Neural progenitor cell (in vitro differentiated cells): ENCODE results near the gene CXCR4. TPM values are rescaled to one million over a fixed set of nuclear protein-coding genes. Genes with fewer than 3 reads are reported as not detected.
A peak's percentile ranks its signal among the peaks of the same experiment; 100 is the strongest.

Experiments used
- DNase-seq: peaks from one replicate; pipeline ENCODE4 v3.0.0-alpha.2; 2016; ENCODE audit warnings: low spot score
- H2AFZ ChIP-seq: fragments of 200-600 bp; sonication (generic); replicated peaks from 2 replicates; pipeline ENCODE4 v1.6.1; 2016; ENCODE audit warnings: antibody characterized with exemption
- H3F3A ChIP-seq: fragments of 200-600 bp; sonication (generic); 2 replicates; pipeline ENCODE4 v1.6.1; 2016; ENCODE audit warnings: antibody characterized with exemption, low read depth
- H3K27ac ChIP-seq: fragments of 200-600 bp; sonication (generic); 2 replicates; pipeline ENCODE4 v1.5.1; 2016; ENCODE audit warnings: mild to moderate bottlenecking
- H3K27me3 ChIP-seq: fragments of 200-600 bp; sonication (generic); 2 replicates; pipeline ENCODE4 v1.6.1; 2016; ENCODE audit warnings: mild to moderate bottlenecking, moderate library complexity
- H3K36me3 ChIP-seq: fragments of 200-600 bp; sonication (generic); 2 replicates; pipeline ENCODE4 v1.5.1; 2016
- H3K4me1 ChIP-seq: fragments of 200-600 bp; sonication (generic); 2 replicates; pipeline ENCODE4 v1.6.1; 2016; ENCODE audit warnings: mixed run types
- H3K4me2 ChIP-seq: fragments of 200-600 bp; sonication (generic); 2 replicates; pipeline ENCODE4 v1.6.1; 2016
- H3K4me3 ChIP-seq: fragments of 200-600 bp; sonication (generic); 2 replicates; pipeline ENCODE4 v1.5.1; 2016
- H3K79me2 ChIP-seq: fragments of 200-600 bp; sonication (generic); 2 replicates; pipeline ENCODE4 v1.6.1; 2016; ENCODE audit warnings: low read depth
- H3K9ac ChIP-seq: fragments of 200-600 bp; sonication (generic); 2 replicates; pipeline ENCODE4 v1.6.1; 2016
- H3K9me3 ChIP-seq: fragments of 200-600 bp; sonication (generic); 2 replicates; pipeline ENCODE4 v1.5.1; 2016; ENCODE audit warnings: low read depth
- H4K20me1 ChIP-seq: fragments of 200-600 bp; sonication (generic); 2 replicates; pipeline ENCODE4 v1.6.1; 2016; ENCODE audit warnings: low read depth
- H3K27ac Mint-ChIP-seq: 3 replicates; pipeline ENCODE4 v1.8.0; 2021; ENCODE audit warnings: mixed read lengths
- H3K27me3 Mint-ChIP-seq: 2 replicates; pipeline ENCODE4 v1.8.0; 2022; ENCODE audit warnings: low read depth, mild to moderate bottlenecking, inconsistent platforms, moderate library complexity, mixed read lengths; ENCODE audit not compliant: insufficient read depth
- H3K36me3 Mint-ChIP-seq: 3 replicates; pipeline ENCODE4 v1.8.0; 2021; ENCODE audit warnings: mixed read lengths
- H3K4me1 Mint-ChIP-seq: 3 replicates; pipeline ENCODE4 v1.8.0; 2021; ENCODE audit warnings: mixed read lengths
- H3K4me3 Mint-ChIP-seq: 3 replicates; pipeline ENCODE4 v1.8.0; 2021; ENCODE audit warnings: mild to moderate bottlenecking, moderate library complexity, mixed read lengths
- H3K9me3 Mint-ChIP-seq: 3 replicates; pipeline ENCODE4 v1.8.0; 2020; ENCODE audit warnings: mixed read lengths
- CTCF ChIP-seq: fragments of 200-600 bp; sonication (generic); IDR thresholded peaks from 2 replicates; pipeline ENCODE4 v1.5.1; 2017; ENCODE audit warnings: antibody characterized with exemption, mild to moderate bottlenecking
- EZH2 ChIP-seq: fragments of 200-600 bp; sonication (generic); IDR thresholded peaks from 2 replicates; pipeline ENCODE4 v1.6.1; 2017; ENCODE audit warnings: antibody characterized with exemption, mild to moderate bottlenecking, moderate library complexity
- EZH2phosphoT487 ChIP-seq: fragments of 200-600 bp; sonication (generic); IDR thresholded peaks from 2 replicates; pipeline ENCODE4 v1.6.1; 2017; ENCODE audit warnings: antibody characterized with exemption
- total RNA-seq: library from RNA; depleted of rRNA; stranded (reverse); fragments of >200 nt; gene quantifications from 2 replicates; pipeline ENCODE4 v1.2.3, GENCODE V29; 2015; ENCODE audit warnings: low replicate concordance

The CXCR4 gene
- total RNA-seq, 1 donor from 2014 or later = 32.6 TPM

- Mint-ChIP-seq H3K27ac (no peak overlapping the region), H3K4me1 (no peaks in the 10 kb centered on the region), H3K4me3 (no peak overlapping the region), H3K27me3 (no peaks in the 10 kb centered on the region), H3K36me3 (no peaks in the 10 kb centered on the region), H3K9me3 (peaks cover 5% of the 10 kb centered on the region)
- no peak overlapping the region for H3K4me2 ChIP-seq
- H3F3A ChIP-seq = no peaks in the 10 kb centered on the region
- no peaks in the 10 kb centered on the region for H3K27me3 ChIP-seq
- no peaks in the 10 kb centered on the region for H3K9me3 ChIP-seq
- H3K4me3 ChIP-seq = no peak overlapping the region
- no peak overlapping the region for H3K9ac ChIP-seq
- H3K27ac ChIP-seq = no peak overlapping the region
- no peaks in the 10 kb centered on the region for H3K36me3 ChIP-seq
- peaks cover 30% of the 10 kb centered on the region for H3K4me1 ChIP-seq
- H4K20me1 ChIP-seq = no peaks in the 10 kb centered on the region
- H2AFZ ChIP-seq = peak overlapping the region; percentile 26
- TF ChIP-seq EZH2phosphoT487 (no peak), CTCF (no peak), EZH2 (no peak)
- no peaks in the 10 kb centered on the region for H3K79me2 ChIP-seq
- no peak for DNase-seq
Observed at GRCh38 chr2:136154384-136154783, 36.4 kb upstream of the CXCR4 start.

- no peak overlapping the region for H3K27ac Mint-ChIP-seq
- H3K27me3 ChIP-seq = no peaks in the 10 kb centered on the region
Observed at GRCh38 chr2:136151021-136151971, 33.3 kb upstream of the CXCR4 start.

GRCh38 chr2:136149011-136149410, 31.1 kb upstream of the CXCR4 start:
- Histone ChIP-seq H3K4me2 (no peak overlapping the region), H3F3A (no peaks in the 10 kb centered on the region), H3K4me3 (no peak overlapping the region), H4K20me1 (no peaks in the 10 kb centered on the region), H3K27ac (no peak overlapping the region), H3K9ac (no peak overlapping the region), H3K4me1 (no peaks in the 10 kb centered on the region), H3K9me3 (no peaks in the 10 kb centered on the region), H3K36me3 (no peaks in the 10 kb centered on the region), H3K27me3 (no peaks in the 10 kb centered on the region), H3K79me2 (no peaks in the 10 kb centered on the region), H2AFZ (no peak overlapping the region)
- Mint-ChIP-seq H3K36me3 (no peaks in the 10 kb centered on the region), H3K9me3 (peaks cover 6% of the 10 kb centered on the region), H3K27ac (no peak overlapping the region), H3K4me1 (no peaks in the 10 kb centered on the region), H3K27me3 (peaks cover 5% of the 10 kb centered on the region), H3K4me3 (no peak overlapping the region)
- TF ChIP-seq EZH2phosphoT487 (no peak), CTCF (no peak), EZH2 (no peak)
- no peak for DNase-seq

More at GRCh38 chr2:136151021-136151971, 33.3 kb upstream of the CXCR4 start:
- Histone ChIP-seq H3K4me1 (peaks cover 16% of the 10 kb centered on the region), H3K36me3 (no peaks in the 10 kb centered on the region), H3K9me3 (no peaks in the 10 kb centered on the region), H3K9ac (no peak overlapping the region), H3K4me3 (no peak overlapping the region), H3K79me2 (no peaks in the 10 kb centered on the region), H3K4me2 (no peak overlapping the region), H2AFZ (no peak overlapping the region), H3F3A (no peaks in the 10 kb centered on the region), H3K27ac (no peak overlapping the region), H4K20me1 (no peaks in the 10 kb centered on the region)
- Mint-ChIP-seq H3K36me3 (no peaks in the 10 kb centered on the region), H3K4me3 (no peak overlapping the region), H3K9me3 (peaks cover 9% of the 10 kb centered on the region), H3K27me3 (peaks cover 3% of the 10 kb centered on the region), H3K4me1 (no peaks in the 10 kb centered on the region)
- DNase-seq = no peak
- TF ChIP-seq EZH2 (no peak), CTCF (no peak), EZH2phosphoT487 (no peak)
